Upper lobe of right lung (tissue), 1 donor: ENCODE measurements around the gene ECE1. TPM values are rescaled to one million over a fixed set of nuclear protein-coding genes. Genes with fewer than 3 reads are reported as not detected.

Source experiments
- ATAC-seq: fragments of 200-7000 bp; cut with Tn5 transposase; one replicate; pipeline ENCODE4 v1.9.1; 2020; ENCODE audit warnings: mild to moderate bottlenecking, moderate library complexity
- DNase-seq: peaks from one replicate; pipeline ENCODE4 v3.0.0-alpha.2; 2020
- H3K27ac ChIP-seq: fragments of 200-600 bp; one replicate; pipeline ENCODE4 v1.8.0; 2022
- H3K27me3 ChIP-seq: fragments of 200-600 bp; one replicate; pipeline ENCODE4 v1.8.0; 2022; ENCODE audit warnings: mild to moderate bottlenecking
- H3K36me3 ChIP-seq: fragments of 200-600 bp; one replicate; pipeline ENCODE4 v1.8.0; 2022
- H3K4me1 ChIP-seq: fragments of 200-600 bp; one replicate; pipeline ENCODE4 v1.8.0; 2022
- H3K4me3 ChIP-seq: fragments of 200-600 bp; one replicate; pipeline ENCODE4 v1.8.0; 2022; ENCODE audit warnings: mild to moderate bottlenecking
- H3K9me3 ChIP-seq: fragments of 200-600 bp; one replicate; pipeline ENCODE4 v1.8.0; 2022
- intact Hi-C: fragments of 100-400 bp; cut with DNase I; formaldehyde crosslinking; loops from one replicate; pipeline ENCODE4 v1.11.0; 2022
- total RNA-seq: library from RNA; stranded (reverse); fragmentation: NEBNext Ultra II Directional; extraction: Animal tissue kit (Norgen Biotek cat#: 25700); gene quantifications from one replicate; pipeline ENCODE4 v1.2.1, GENCODE V29; 2021
- TF ChIP-seq, protein P1 (sequence below): fragments of 200-600 bp; IDR thresholded peaks from one replicate; pipeline ENCODE4 v1.8.0; 2022; ENCODE audit warnings: antibody characterized with exemption
- donor health status: DM: no; HTN: yes; CAD: no; lungs with severe emphysema.

ECE1 gene
- total RNA-seq, 1 donor from 2014 or later = 108 TPM

GRCh38 chr1:21254335-21254951, 35.8 kb downstream of the ECE1 start:
- Histone ChIP-seq H3K36me3 (peaks cover 29% of the 10 kb centered on the region), H3K4me1 (peaks cover 11% of the 10 kb centered on the region), H3K27me3 (no peaks in the 10 kb centered on the region), H3K27ac (no peak overlapping the region), H3K9me3 (no peaks in the 10 kb centered on the region), H3K4me3 (no peak overlapping the region)
- ATAC-seq (no peak), DNase-seq (no peak)
- intact Hi-C loops = no loop called here
- TF ChIP-seq, protein P1, sequence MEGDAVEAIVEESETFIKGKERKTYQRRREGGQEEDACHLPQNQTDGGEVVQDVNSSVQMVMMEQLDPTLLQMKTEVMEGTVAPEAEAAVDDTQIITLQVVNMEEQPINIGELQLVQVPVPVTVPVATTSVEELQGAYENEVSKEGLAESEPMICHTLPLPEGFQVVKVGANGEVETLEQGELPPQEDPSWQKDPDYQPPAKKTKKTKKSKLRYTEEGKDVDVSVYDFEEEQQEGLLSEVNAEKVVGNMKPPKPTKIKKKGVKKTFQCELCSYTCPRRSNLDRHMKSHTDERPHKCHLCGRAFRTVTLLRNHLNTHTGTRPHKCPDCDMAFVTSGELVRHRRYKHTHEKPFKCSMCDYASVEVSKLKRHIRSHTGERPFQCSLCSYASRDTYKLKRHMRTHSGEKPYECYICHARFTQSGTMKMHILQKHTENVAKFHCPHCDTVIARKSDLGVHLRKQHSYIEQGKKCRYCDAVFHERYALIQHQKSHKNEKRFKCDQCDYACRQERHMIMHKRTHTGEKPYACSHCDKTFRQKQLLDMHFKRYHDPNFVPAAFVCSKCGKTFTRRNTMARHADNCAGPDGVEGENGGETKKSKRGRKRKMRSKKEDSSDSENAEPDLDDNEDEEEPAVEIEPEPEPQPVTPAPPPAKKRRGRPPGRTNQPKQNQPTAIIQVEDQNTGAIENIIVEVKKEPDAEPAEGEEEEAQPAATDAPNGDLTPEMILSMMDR = no peak

GRCh38 chr1:21251773-21252471, 38.3 kb downstream of the ECE1 start:
- Histone ChIP-seq H3K27me3 (no peaks in the 10 kb centered on the region), H3K4me3 (no peak overlapping the region), H3K9me3 (no peaks in the 10 kb centered on the region), H3K27ac (no peak overlapping the region), H3K4me1 (peaks cover 11% of the 10 kb centered on the region), H3K36me3 (peaks cover 23% of the 10 kb centered on the region)
- intact Hi-C loops = no loop called here
- peak; percentile 48 for ATAC-seq
- TF ChIP-seq, protein P1 = no peak
- DNase-seq = no peak

GRCh38 chr1:21249940-21250493, 40.2 kb downstream of the ECE1 start:
- TF ChIP-seq, protein P1 = no peak
- intact Hi-C loops = no loop called here
- ATAC-seq = no peak
- Histone ChIP-seq H3K27ac (no peak overlapping the region), H3K27me3 (no peaks in the 10 kb centered on the region), H3K36me3 (peaks cover 34% of the 10 kb centered on the region), H3K4me1 (peaks cover 10% of the 10 kb centered on the region), H3K9me3 (no peaks in the 10 kb centered on the region), H3K4me3 (no peak overlapping the region)
- DNase-seq = no peak

DNA sequence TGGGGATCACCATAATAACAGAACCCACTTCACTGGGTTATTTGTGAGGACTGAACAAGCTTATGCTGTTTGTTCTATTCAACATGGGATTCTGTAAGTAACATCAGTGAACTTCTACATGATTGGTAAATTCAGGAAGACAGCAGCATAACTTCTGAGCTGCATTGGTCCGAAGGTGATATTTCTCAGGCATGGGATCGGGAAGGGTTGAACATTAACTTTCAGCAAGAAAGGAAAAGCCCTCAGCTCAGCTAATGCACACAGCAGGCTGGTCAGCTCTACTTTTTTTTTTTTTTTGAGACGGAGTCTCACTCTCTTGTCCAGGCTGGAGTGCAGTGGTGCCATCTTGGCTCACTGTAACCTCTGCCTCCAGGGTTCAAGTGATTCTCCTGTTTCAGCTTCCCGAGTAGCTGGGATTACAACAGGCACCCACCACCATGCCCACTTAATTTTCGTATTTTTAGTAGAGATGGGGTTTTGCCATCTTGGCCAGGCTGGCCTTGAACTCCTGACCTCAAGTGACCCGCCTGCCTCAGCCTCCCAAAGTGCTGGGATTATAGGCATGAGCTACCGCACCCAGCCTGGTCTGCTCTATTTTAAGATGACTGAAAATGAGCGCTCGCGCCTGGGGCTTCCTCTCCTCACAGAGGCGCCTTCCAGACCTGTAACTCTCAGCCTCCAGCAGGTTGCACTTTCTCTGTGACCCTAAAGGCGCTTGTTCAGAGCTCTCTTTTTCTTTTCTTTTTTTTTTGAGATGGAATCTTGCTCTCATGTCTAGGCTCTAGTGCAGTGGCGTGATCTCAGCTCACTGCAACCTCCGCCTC, 42.2 kb downstream of the ECE1 start:
- ATAC-seq = no peak
- Histone ChIP-seq H3K4me1 (no peaks in the 10 kb centered on the region), H3K27me3 (no peaks in the 10 kb centered on the region), H3K36me3 (peaks cover 42% of the 10 kb centered on the region), H3K9me3 (no peaks in the 10 kb centered on the region), H3K4me3 (no peak overlapping the region), H3K27ac (no peak overlapping the region)
- TF ChIP-seq, protein P1 = no peak
- DNase-seq = no peak
- intact Hi-C loops = no loop called here

DNA sequence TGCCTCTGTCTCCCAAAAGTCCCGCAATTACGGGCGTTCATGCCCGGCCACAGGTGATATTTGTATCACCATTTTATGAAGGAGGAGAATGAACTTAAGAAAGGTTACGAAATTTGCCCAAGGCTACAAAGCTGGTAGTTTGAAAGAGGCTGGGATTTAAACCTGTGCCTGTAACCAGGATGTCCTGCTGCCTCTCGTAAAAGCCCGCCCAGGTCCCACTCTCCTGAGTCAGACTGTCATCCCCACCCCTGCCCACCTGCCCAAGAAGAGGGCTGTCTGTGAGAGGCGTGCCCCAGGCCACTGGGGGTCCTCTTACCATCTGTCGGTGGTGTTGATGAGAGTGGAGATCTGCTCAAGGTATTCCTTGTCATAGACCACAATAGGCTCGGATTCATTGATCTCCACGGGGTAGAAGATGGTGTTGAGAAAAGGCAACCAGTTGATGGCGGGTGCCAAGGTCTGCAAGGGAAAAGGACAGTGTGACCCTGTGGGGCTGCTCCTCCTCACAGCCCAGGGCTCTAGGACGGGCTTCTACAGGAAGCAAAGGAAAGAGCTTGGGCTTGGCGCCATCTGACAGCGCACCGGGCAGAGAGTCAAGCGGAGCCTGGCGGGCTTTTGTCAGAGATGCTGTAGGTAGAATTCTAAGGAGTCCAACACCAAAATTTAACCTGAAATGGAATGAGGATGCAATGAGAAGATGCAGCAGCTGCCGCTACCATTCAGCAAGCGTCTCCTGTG, 43.2 kb downstream of the ECE1 start:
- no peak for DNase-seq
- ATAC-seq = peak; percentile 11
- H3K27ac ChIP-seq = no peak overlapping the region
- no peaks in the 10 kb centered on the region for H3K9me3 ChIP-seq
- H3K36me3 ChIP-seq = peaks cover 44% of the 10 kb centered on the region
- intact Hi-C loops = no loop called here
- no peaks in the 10 kb centered on the region for H3K27me3 ChIP-seq
- TF ChIP-seq, protein P1 = no peak
- no peak overlapping the region for H3K4me3 ChIP-seq
- no peaks in the 10 kb centered on the region for H3K4me1 ChIP-seq
